ENCODE data around the gene WBP11. TPM values are rescaled to one million over a fixed set of nuclear protein-coding genes. Genes with fewer than 3 reads are reported as not detected.

WBP11 gene
- total RNA-seq, 1 experiment from 2014 or later = 108 TPM

DNA sequence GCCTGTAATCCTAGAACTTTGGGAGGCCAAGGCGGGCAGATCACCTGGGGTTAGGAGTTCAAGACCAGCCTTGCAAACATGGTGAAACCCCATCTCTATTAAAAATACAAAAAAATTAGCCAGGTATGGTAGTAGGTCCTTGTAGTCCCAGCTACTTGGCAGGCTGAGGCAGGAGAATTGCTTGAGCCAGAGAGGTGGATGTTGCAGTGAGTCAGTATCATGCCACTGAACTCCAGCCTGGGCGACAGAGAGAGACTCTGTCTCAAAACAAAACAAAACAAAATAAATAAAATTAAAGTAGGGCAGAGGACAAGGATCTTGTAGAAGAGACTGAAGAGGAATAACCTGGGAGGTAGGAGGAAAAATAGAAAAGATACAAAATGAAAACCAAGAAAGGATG, 61.3 kb downstream of the WBP11 start:
- Histone ChIP-seq H3K9ac (ENCODE audit: extremely low read depth, insufficient read length, low read length) (no peak overlapping the region), H3K18ac (ENCODE audit: insufficient read length, low read depth, low read length) (no peak overlapping the region), H4K91ac (ENCODE audit: insufficient read length, low read depth, low read length) (no peak overlapping the region), H2AFZ (ENCODE audit: low read length) (no peak overlapping the region), H2AK5ac (ENCODE audit: insufficient read length, low read length) (no peak overlapping the region), H3K4me1 (ENCODE audit: insufficient read depth, low read length) (no peaks in the 10 kb centered on the region), H3K4ac (ENCODE audit: low read depth, low read length) (no peak overlapping the region), H3K27me3 (ENCODE audit: insufficient read depth, low read length) (no peaks in the 10 kb centered on the region), H2BK20ac (ENCODE audit: low read depth, low read length, poor library complexity, severe bottlenecking) (no peak overlapping the region), H3K14ac (ENCODE audit: insufficient read depth, low read length) (no peak overlapping the region), H3K79me2 (ENCODE audit: insufficient read depth, low read length) (no peaks in the 10 kb centered on the region), H3K79me1 (ENCODE audit: insufficient read depth, low read depth, low read length, poor library complexity, severe bottlenecking) (no peaks in the 10 kb centered on the region), H3K23ac (ENCODE audit: insufficient read length, low read depth, low read length) (no peak overlapping the region), H4K8ac (replicated peaks; ENCODE audit: insufficient read length, low read depth, low read length) (no peak overlapping the region), H3K56ac (ENCODE audit: insufficient read length, low read depth, low read length) (no peak overlapping the region), H2BK120ac (ENCODE audit: low read depth, low read length, poor library complexity, severe bottlenecking) (no peak overlapping the region), H2BK12ac (ENCODE audit: insufficient read length, low read depth, low read length) (no peak overlapping the region), H3K4me2 (ENCODE audit: insufficient read depth, insufficient read length, low read length) (no peak overlapping the region), H2BK15ac (ENCODE audit: low read depth, low read length) (no peak overlapping the region), H3T11ph (ENCODE audit: low read length) (no peak overlapping the region), H4K20me1 (ENCODE audit: control insufficient read depth, insufficient read depth, insufficient read length) (no peaks in the 10 kb centered on the region), H3K27ac (ENCODE audit: insufficient read length, low read depth, low read length) (no peak overlapping the region), H3K9me3 (ENCODE audit: control insufficient read depth, low read depth, low read length) (peaks cover 20% of the 10 kb centered on the region), H3K23me2 (ENCODE audit: insufficient read length, low read depth, low read length, poor library complexity, severe bottlenecking) (no peaks in the 10 kb centered on the region), H4K5ac (ENCODE audit: insufficient read length, low read depth, low read length) (no peak overlapping the region), H2BK5ac (ENCODE audit: insufficient read length, low read length) (no peak overlapping the region)
- WGBS (ENCODE audit: extremely low coverage, insufficient read length, low lambda C conversion rate) = no CpG with 5 or more reads among the region's 2 CpGs
- Mint-ChIP-seq H3K27me3 (ENCODE audit: low read depth) (no peaks in the 10 kb centered on the region), H3K9me3 (peaks cover 46 to 48% of the 10 kb centered on the region in 2 experiments), H3K36me3 (ENCODE audit: insufficient read depth in 1 of 3, low read depth in 3 of 3) (peaks cover 29 to 54% (median 40%) of the 10 kb centered on the region in 3 experiments), H3K27ac (no peak overlapping the region), H3K4me1 (no peaks in the 10 kb centered on the region), H3K4me3 (no peak overlapping the region)
- TF ChIP-seq, protein P1, sequence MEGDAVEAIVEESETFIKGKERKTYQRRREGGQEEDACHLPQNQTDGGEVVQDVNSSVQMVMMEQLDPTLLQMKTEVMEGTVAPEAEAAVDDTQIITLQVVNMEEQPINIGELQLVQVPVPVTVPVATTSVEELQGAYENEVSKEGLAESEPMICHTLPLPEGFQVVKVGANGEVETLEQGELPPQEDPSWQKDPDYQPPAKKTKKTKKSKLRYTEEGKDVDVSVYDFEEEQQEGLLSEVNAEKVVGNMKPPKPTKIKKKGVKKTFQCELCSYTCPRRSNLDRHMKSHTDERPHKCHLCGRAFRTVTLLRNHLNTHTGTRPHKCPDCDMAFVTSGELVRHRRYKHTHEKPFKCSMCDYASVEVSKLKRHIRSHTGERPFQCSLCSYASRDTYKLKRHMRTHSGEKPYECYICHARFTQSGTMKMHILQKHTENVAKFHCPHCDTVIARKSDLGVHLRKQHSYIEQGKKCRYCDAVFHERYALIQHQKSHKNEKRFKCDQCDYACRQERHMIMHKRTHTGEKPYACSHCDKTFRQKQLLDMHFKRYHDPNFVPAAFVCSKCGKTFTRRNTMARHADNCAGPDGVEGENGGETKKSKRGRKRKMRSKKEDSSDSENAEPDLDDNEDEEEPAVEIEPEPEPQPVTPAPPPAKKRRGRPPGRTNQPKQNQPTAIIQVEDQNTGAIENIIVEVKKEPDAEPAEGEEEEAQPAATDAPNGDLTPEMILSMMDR (conservative IDR thresholded peaks at IDR 0.05) = no peak
- DNase-seq = no peak

Data from H9 (cell line).